H1 (cell line): Measurements from ENCODE around the gene ZSCAN25.

ENCODE experiments used
- BACH1 ChIP-seq: IDR thresholded peaks from 2 replicates; pipeline ENCODE4 v1.6.1; 2012; ENCODE audit warnings: low read length, improper control_type of control experiment
- CBX5 ChIP-seq: fragments of 300-800, 300-1000 bp; sonication (generic); IDR thresholded peaks from 2 replicates; pipeline ENCODE4 v1.7.1; 2016; ENCODE audit warnings: antibody characterized with exemption, low read length, low read depth
- CHD7 ChIP-seq: fragments of 300-600 bp; sonication (generic); IDR thresholded peaks from 2 replicates; pipeline ENCODE4 v1.7.1; 2012; ENCODE audit warnings: low read length, moderate library complexity, mild to moderate bottlenecking, inconsistent platforms; ENCODE audit not compliant: insufficient replicate concordance
- CTCF ChIP-seq, 3 experiments: IDR thresholded peaks; 1 replicate in 2 of 3; 2 replicates in 1 of 3; pipeline versions ENCODE4 v1.5.1 to v1.6.1; 2011; ENCODE audit warnings: low read length in 3 of 3, mild to moderate bottlenecking in 3 of 3, inconsistent platforms in 2 of 3, low read depth in 1 of 3, moderate library complexity in 1 of 3; ENCODE audit not compliant: insufficient read depth in 1 of 3; ENCODE audit errors: control extremely low read depth in 1 of 3
- EGR1 ChIP-seq: IDR thresholded peaks from 2 replicates; pipeline ENCODE4 v1.6.1; 2011; ENCODE audit warnings: low read depth, low read length, borderline replicate concordance
- EP300 ChIP-seq, 2 experiments: IDR thresholded peaks; 1 replicate in 1 of 2; 2 replicates in 1 of 2; pipeline ENCODE4 v1.6.1; 2011 to 2012; ENCODE audit warnings: low read depth in 2 of 2, low read length in 2 of 2, mild to moderate bottlenecking in 2 of 2, borderline replicate concordance in 1 of 2, inconsistent platforms in 1 of 2, moderate library complexity in 1 of 2
- EZH2 ChIP-seq: fragments of 200-600 bp; sonication (generic); IDR thresholded peaks from 2 replicates; pipeline ENCODE4 v1.7.1; 2012; ENCODE audit warnings: low read depth, mild to moderate bottlenecking, moderate library complexity, low read length, inconsistent platforms; ENCODE audit not compliant: severe bottlenecking
- HDAC2 ChIP-seq, 2 experiments: fragments of 300-600 bp in 1 of 2; sonication (generic) in 1 of 2; IDR thresholded peaks; 2 replicates each; pipeline ENCODE4 v1.6.1; 2011 to 2012; ENCODE audit warnings: low read depth in 2 of 2, low read length in 2 of 2, mild to moderate bottlenecking in 2 of 2, moderate library complexity in 2 of 2, borderline replicate concordance in 1 of 2, inconsistent platforms in 1 of 2
- KDM1A ChIP-seq: fragments of 200-600, 300-600 bp; sonication (generic); IDR thresholded peaks from 2 replicates; pipeline ENCODE4 v1.7.1; 2016; ENCODE audit warnings: mild to moderate bottlenecking, low read length, borderline replicate concordance
- NRF1 ChIP-seq: IDR thresholded peaks from 2 replicates; pipeline ENCODE4 v1.6.1; 2011; ENCODE audit warnings: mild to moderate bottlenecking, low read depth, low read length, improper control_type of control experiment
- TEAD4 ChIP-seq: IDR thresholded peaks from 2 replicates; pipeline ENCODE4 v1.6.1; 2012; ENCODE audit warnings: low read depth, low read length, inconsistent platforms, mixed read lengths

GRCh38 chr7:99596408-99596955 is 20.3 kb upstream of the ZSCAN25 start:
- no peak for TF ChIP-seq KDM1A
- no peak for TF ChIP-seq CHD7
- TF ChIP-seq EGR1 = no peak
- TF ChIP-seq EZH2 = no peak
- TF ChIP-seq EP300 (IDR thresholded peaks at IDR 0.05; ENCODE audit: borderline replicate concordance in 1 of 2, low read depth in 2 of 2, low read length in 2 of 2) = no peak
- TF ChIP-seq CBX5 = no peak
- TF ChIP-seq NRF1 = no peak
- TF ChIP-seq CTCF (IDR thresholded peaks at IDR 0.05; ENCODE audit: control extremely low read depth in 1 of 3, insufficient read depth in 1 of 3, low read depth in 1 of 3, low read length in 3 of 3) = no peak
- TF ChIP-seq HDAC2 (IDR thresholded peaks at IDR 0.05; ENCODE audit: borderline replicate concordance in 1 of 2, low read depth in 2 of 2, low read length in 2 of 2) = no peak
- no peak for TF ChIP-seq TEAD4
- no peak for TF ChIP-seq BACH1
